Loucy (cell line): ENCODE measurements around the gene SLC17A7.

ENCODE experiments used
- EZH2phosphoT487 ChIP-seq: fragments of 200-600 bp; IDR thresholded peaks from 2 replicates; pipeline ENCODE4 v1.6.1; 2018; ENCODE audit warnings: antibody characterized with exemption, mild to moderate bottlenecking, moderate library complexity, borderline replicate concordance
- TF ChIP-seq, protein P1 (sequence below): fragments of 200-600 bp; sonication (generic); conservative IDR thresholded peaks from 2 replicates; pipeline ENCODE4 v1.5.1; 2014; ENCODE audit warnings: mild to moderate bottlenecking, antibody characterized with exemption, low read length

DNA sequence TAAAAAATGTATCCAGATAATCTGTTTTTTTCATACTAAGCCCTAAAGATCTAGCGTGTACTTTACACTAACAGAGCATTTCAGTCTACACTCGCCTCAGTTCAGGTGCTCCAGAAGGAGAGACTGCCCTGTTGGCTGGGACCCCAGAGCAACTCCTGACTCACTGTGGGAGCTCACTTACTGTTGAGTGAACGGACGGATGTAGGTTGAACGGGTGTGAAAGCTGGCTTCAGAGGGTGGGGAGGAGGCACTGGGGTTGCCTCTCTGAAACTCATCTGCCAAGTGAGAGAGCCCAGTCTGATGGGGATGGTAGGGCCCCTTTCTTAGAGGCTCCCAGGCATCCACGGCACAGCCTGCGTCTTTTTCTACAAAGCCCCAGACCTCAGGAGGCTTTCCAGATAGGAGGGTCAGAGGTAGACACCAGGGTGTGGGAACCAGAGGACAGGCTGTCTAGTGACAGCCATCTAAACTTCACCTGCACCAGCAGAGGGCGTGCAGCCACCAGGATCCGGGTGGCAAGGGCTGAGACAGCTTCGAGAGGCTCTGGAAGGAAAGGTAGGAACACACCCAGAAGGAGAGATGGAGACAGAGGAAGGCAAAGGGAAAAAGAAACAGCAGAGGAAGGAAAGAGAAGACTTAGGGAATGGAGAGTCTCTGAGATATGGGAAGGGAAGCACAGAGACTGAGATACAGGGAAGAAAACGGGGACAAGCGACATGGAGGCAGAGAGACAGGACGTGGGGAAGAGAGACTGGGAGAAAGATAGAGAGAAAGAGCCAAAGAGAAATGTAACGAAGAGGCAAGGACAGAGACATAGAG is 49.5 kb downstream of the SLC17A7 start:
- TF ChIP-seq, protein P1, sequence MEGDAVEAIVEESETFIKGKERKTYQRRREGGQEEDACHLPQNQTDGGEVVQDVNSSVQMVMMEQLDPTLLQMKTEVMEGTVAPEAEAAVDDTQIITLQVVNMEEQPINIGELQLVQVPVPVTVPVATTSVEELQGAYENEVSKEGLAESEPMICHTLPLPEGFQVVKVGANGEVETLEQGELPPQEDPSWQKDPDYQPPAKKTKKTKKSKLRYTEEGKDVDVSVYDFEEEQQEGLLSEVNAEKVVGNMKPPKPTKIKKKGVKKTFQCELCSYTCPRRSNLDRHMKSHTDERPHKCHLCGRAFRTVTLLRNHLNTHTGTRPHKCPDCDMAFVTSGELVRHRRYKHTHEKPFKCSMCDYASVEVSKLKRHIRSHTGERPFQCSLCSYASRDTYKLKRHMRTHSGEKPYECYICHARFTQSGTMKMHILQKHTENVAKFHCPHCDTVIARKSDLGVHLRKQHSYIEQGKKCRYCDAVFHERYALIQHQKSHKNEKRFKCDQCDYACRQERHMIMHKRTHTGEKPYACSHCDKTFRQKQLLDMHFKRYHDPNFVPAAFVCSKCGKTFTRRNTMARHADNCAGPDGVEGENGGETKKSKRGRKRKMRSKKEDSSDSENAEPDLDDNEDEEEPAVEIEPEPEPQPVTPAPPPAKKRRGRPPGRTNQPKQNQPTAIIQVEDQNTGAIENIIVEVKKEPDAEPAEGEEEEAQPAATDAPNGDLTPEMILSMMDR, result peak; percentile 97
- no peak for TF ChIP-seq EZH2phosphoT487
